HepG2 (cell line): ENCODE measurements around the gene KIF17. TPM values are rescaled to one million over a fixed set of nuclear protein-coding genes. Genes with fewer than 3 reads are reported as not detected.

ENCODE experiments used
- FOXP4 ChIP-seq: sonication (generic); formaldehyde crosslinking; IDR thresholded peaks from 2 replicates; pipeline ENCODE4 v1.4.0; 2020; ENCODE audit warnings: missing genetic modification reagents
- KLF16 ChIP-seq, 2 experiments: sonication (generic) in 1 of 2; formaldehyde crosslinking in 1 of 2; IDR thresholded peaks; 2 replicates each; pipeline versions ENCODE4 v1.6.1 to v1.8.0; 2016 to 2023; ENCODE audit warnings: missing genetic modification reagents in 2 of 2, missing compliant biosample characterization in 1 of 2
- MED13 ChIP-seq: sonication (generic); formaldehyde crosslinking; IDR thresholded peaks from 2 replicates; pipeline ENCODE4 v1.5.0; 2020; ENCODE audit warnings: missing genetic modification reagents
- NKX3-1 ChIP-seq: sonication (generic); formaldehyde crosslinking; IDR thresholded peaks from 2 replicates; pipeline ENCODE4 v1.5.0; 2020; ENCODE audit warnings: missing genetic modification reagents
- RELA ChIP-seq: sonication (generic); formaldehyde crosslinking; IDR thresholded peaks from 2 replicates; pipeline ENCODE4 v1.4.0; 2020; ENCODE audit warnings: missing genetic modification reagents
- REST ChIP-seq, 2 experiments: IDR thresholded peaks; 2 replicates each; pipeline ENCODE4 v1.6.1; 2011 to 2012; ENCODE audit warnings: low read length in 2 of 2, borderline replicate concordance in 1 of 2, low read depth in 1 of 2, mild to moderate bottlenecking in 1 of 2, moderate library complexity in 1 of 2
- ZBTB40 ChIP-seq, 2 experiments: fragments of 450-650 bp in 1 of 2; sonication (generic) in 1 of 2; formaldehyde crosslinking in 1 of 2; IDR thresholded peaks; 2 replicates each; pipeline versions ENCODE4 v1.6.1 to v1.8.0; 2016 to 2022; ENCODE audit warnings: antibody characterized with exemption in 1 of 2, mild to moderate bottlenecking in 1 of 2, missing genetic modification reagents in 1 of 2
- ZNF616 ChIP-seq: sonication (generic); formaldehyde crosslinking; IDR thresholded peaks from 2 replicates; pipeline ENCODE4 v1.5.0; 2020; ENCODE audit warnings: low read depth, mild to moderate bottlenecking, missing genetic modification reagents
- ZNF746 ChIP-seq: sonication (generic); formaldehyde crosslinking; IDR thresholded peaks from 2 replicates; pipeline ENCODE4 v1.8.0; 2022; ENCODE audit warnings: mild to moderate bottlenecking, missing genetic modification reagents
- polyA plus RNA-seq, 8 experiments: library from polyadenylated mRNA; depleted of rRNA in 3 of 8; stranded (reverse) in 7 of 8; unstranded in 1 of 8; fragments of >200 nt; fragmentation: Illumina TruSeq in 4 of 8; extraction: Trizol in 4 of 8; gene quantifications; 2 replicates each; pipeline versions ENCODE4 v1.2.1 to v1.2.3, GENCODE V29; 2011 to 2016; ENCODE audit warnings: low read depth in 4 of 8, missing spikeins in 1 of 8, mixed read lengths in 1 of 8; ENCODE audit not compliant: insufficient read depth in 1 of 8
- total RNA-seq, 5 experiments: library from RNA; depleted of rRNA; stranded (reverse); fragments of >200 nt; fragmentation: Illumina TruSeq; extraction: Trizol; gene quantifications; 2 replicates each; pipeline ENCODE4 v1.2.3, GENCODE V29; 2016; ENCODE audit warnings: low read depth in 1 of 5

KIF17 gene
- total and polyA plus RNA-seq, 2 of the 13 experiments (the other 11 are each of a cell fraction or from before 2014, with no cell fraction given), result 0.24 to 0.44 TPM

- TF ChIP-seq FOXP4 (CRISPR knock-in tag) (no peak), ZBTB40 (IDR thresholded peaks at IDR 0.05) (peak; percentile 87), ZBTB40 (CRISPR knock-in tag; IDR thresholded peaks at IDR 0.05) (no peak; the same call in 1 of the 2 replicates), NKX3-1 (CRISPR knock-in tag) (0 out of 2 replicates have a peak, but pooled peaks have one; percentile 23), ZNF616 (CRISPR knock-in tag) (no peak), REST (IDR thresholded peaks at IDR 0.05; ENCODE audit: borderline replicate concordance in 1 of 2, low read depth in 1 of 2, low read length in 2 of 2) (0 out of 4 replicates have a peak, but pooled peaks of 1 of the 2 experiments have one; percentile 9), ZNF746 (CRISPR knock-in tag) (no peak), MED13 (CRISPR knock-in tag) (peak; percentile 23; the same call in 1 of the 2 replicates), RELA (CRISPR knock-in tag) (peak; percentile 45; the same call in 1 of the 2 replicates), KLF16 (CRISPR knock-in tag; IDR thresholded peaks at IDR 0.05) (peak in 1 of 2 experiments; percentile 79; a peak in 2 of 4 replicates)
Measured at GRCh38 chr1:20661207-20662109, 56.3 kb downstream of the KIF17 start, which contains the start of gene DDOST (continued).
